GM18508 (cell line): ENCODE measurements around the gene PLEKHH3.

Experiments
- ATAC-seq: cut with Tn5 transposase; IDR thresholded peaks from one replicate; pipeline ENCODE4 v1.9.1; 2021; ENCODE audit warnings: moderate number of reproducible peaks; ENCODE audit not compliant: insufficient read depth, unreplicated experiment

PLEKHH3 gene

GRCh38 chr17:42676424-42677011 is at the start of gene PLEKHH3:
Gene PLEKHH3, minus strand, starts transcription at chr17:42676994. Its CDS starts 431 bp downstream, at chr17:42676563.
- ATAC-seq = no peak

GRCh38 chr17:42725143-42725542 is 48.3 kb upstream of the PLEKHH3 start:
- no peak for ATAC-seq

- ATAC-seq = no peak
Measured at GRCh38 chr17:42723636-42724035, 46.8 kb upstream of the PLEKHH3 start.

- no peak for ATAC-seq
Measured at GRCh38 chr17:42720996-42721583, 44.3 kb upstream of the PLEKHH3 start.

- ATAC-seq = no peak
Measured at GRCh38 chr17:42709561-42709960, 32.8 kb upstream of the PLEKHH3 start.

GRCh38 chr17:42708588-42708987 is 31.8 kb upstream of the PLEKHH3 start:
- no peak for ATAC-seq

GRCh38 chr17:42706732-42707131 is 29.9 kb upstream of the PLEKHH3 start:
- ATAC-seq = no peak

- no peak for ATAC-seq
Measured at GRCh38 chr17:42704837-42705494, 28.2 kb upstream of the PLEKHH3 start.

- no peak for ATAC-seq
Measured at GRCh38 chr17:42704490-42704836, 27.7 kb upstream of the PLEKHH3 start.

GRCh38 chr17:42702446-42702845 is 25.7 kb upstream of the PLEKHH3 start:
- ATAC-seq = no peak

GRCh38 chr17:42700586-42701289 is 23.9 kb upstream of the PLEKHH3 start:
- ATAC-seq = no peak

GRCh38 chr17:42699415-42699740 is 22.6 kb upstream of the PLEKHH3 start:
- no peak for ATAC-seq

GRCh38 chr17:42698736-42699414 is 22.1 kb upstream of the PLEKHH3 start:
- ATAC-seq = no peak

GRCh38 chr17:42697108-42697811 is 20.5 kb upstream of the PLEKHH3 start:
- ATAC-seq = no peak

GRCh38 chr17:42695500-42695899 is 18.7 kb upstream of the PLEKHH3 start:
- ATAC-seq = no peak

- ATAC-seq = no peak
Measured at GRCh38 chr17:42694524-42694923, 17.7 kb upstream of the PLEKHH3 start.

GRCh38 chr17:42692489-42692888 is 15.7 kb upstream of the PLEKHH3 start:
- ATAC-seq = no peak

GRCh38 chr17:42691021-42691545 is 14.3 kb upstream of the PLEKHH3 start:
- ATAC-seq = no peak

- no peak for ATAC-seq
Measured at GRCh38 chr17:42690596-42690995, 13.8 kb upstream of the PLEKHH3 start.

GRCh38 chr17:42687707-42688320 is 11.0 kb upstream of the PLEKHH3 start:
- ATAC-seq = no peak
